Activated CD8-positive, alpha-beta memory T cell treated with anti-CD3 and anti-CD28 coated beads, Interleukin-2, amount 50 U/mL, for 24 hours (primary cell): ENCODE data around the gene CLK3.
"Not testable (repeated sequence)": the region's sequence is repeated elsewhere in the genome, so short reads cannot be mapped to it uniquely, and the experiment has no call there.

Source experiments
- DNase-seq: peaks from one replicate; pipeline ENCODE4 v3.0.0-alpha.2; 2020; ENCODE audit errors: extremely low read depth

The CLK3 gene

GRCh38 chr15:74615508-74616365 lies at the start of gene CLK3:
Gene CLK3, plus strand, starts transcription at chr15:74615836. Its CDS starts 3,361 bp downstream, at chr15:74619197.
- DNase-seq = peak; percentile 81

GRCh38 chr15:74568594-74568993 lies 47.0 kb upstream of the CLK3 start:
- no peak for DNase-seq

GRCh38 chr15:74569731-74570070 lies 45.9 kb upstream of the CLK3 start:
- DNase-seq = no peak

DNA sequence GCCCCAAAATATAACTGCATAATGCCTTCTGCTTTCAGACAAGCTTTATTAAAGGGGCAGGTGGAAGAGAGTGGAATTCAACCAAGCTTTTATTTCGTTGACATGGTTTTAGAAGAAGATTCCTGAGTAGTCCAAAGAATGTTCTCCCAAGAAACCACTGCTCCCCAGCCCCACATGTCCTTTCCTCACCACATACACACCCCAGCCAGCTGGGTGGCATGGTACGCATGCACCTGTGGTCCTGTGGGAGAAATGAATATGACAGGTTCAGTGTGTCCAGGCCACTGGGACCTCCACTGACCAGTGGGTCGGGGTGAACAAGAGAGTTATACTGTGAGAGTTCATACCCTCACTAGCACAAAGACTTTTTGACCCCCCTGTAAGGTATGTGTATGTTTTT lies 44.4 kb upstream of the CLK3 start:
- DNase-seq = no peak

GRCh38 chr15:74573987-74574386 lies 41.6 kb upstream of the CLK3 start:
- DNase-seq = no peak

DNA sequence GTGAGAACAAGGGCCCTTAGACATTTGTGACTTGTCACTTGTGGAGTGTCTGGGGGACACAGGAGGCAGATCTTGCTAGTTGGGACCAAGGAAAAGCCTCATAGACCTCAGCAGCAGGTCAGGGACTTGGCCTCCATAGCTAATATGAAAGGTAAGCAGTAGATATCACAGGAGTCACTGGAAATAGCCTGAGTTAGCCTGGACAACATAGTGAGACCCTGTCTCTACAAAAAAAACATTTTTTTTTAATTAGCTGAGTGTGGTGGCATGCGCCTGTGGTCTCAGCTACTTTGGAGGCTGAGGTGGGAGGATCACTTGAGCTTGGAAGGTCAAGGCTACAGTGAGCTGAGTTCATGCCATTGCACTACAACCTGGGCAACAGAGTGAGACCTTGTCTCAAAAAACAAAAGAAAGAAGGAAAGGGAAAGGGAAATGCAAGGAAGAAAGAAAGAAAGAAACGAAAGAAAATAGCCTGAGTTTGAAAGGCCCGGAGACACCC lies 37.1 kb upstream of the CLK3 start:
- no peak for DNase-seq

DNA sequence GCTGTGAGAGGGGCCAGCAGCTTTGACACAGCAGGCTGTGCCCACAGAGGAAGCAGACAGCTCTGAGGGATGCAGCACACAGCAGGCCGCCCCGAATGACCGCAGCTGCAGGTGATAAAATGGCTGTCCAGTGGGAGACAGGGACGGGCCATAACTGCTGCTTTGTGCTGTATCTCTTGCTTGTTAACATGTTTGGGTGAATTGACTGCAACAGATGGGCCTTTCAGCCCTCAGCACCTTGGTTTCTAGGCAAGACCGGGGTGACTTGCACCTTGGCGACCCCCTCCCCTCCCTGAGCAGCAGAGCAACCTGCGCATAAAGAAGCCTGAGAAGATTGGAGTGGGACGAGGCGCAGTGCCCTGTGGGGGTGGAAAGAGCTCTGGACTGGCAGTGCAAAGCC lies 36.6 kb upstream of the CLK3 start:
- DNase-seq = no peak

DNA sequence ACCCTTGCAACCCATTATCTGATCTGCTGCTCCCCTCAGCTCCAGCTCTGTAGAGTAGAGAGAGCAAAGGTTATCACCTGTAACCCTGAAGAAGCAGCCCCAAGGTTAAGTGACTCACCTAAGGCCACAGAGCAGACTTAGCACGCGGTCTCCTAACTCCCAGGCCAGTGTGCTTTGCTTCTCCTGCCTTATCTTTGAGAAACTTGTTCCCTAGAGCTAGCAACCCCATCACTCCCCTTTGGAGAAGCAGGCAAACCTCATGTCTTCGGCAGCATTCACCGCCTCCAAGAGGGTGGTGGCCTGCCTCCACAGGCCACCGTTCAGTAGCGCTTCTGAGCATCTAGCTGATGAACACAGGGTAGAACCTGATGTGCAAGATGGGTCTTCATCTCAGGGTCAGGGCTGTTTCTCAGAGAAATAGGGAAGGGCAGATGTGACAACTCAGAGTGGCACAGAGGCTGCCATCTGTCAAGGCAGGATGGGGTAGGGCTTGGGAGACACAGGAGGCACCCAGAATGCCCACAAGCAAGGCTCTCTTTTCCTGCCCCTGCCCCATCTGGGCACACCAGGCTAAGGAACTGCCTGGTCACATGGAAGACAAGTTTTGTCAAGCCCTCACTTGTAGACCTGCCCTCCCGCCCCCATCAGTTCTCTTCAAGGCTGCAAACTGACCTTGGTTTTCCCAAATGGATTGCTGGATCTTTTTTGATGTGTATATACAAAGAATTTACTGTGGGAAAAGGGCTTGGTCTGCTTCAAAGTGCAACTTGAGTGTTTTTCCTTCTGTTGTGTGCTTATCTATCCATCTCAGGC lies 34.9 kb upstream of the CLK3 start:
- no peak for DNase-seq

GRCh38 chr15:74584204-74584603 lies 31.4 kb upstream of the CLK3 start:
- no peak for DNase-seq

- DNase-seq = no peak
Observed at GRCh38 chr15:74584779-74585178, 30.9 kb upstream of the CLK3 start.

DNA sequence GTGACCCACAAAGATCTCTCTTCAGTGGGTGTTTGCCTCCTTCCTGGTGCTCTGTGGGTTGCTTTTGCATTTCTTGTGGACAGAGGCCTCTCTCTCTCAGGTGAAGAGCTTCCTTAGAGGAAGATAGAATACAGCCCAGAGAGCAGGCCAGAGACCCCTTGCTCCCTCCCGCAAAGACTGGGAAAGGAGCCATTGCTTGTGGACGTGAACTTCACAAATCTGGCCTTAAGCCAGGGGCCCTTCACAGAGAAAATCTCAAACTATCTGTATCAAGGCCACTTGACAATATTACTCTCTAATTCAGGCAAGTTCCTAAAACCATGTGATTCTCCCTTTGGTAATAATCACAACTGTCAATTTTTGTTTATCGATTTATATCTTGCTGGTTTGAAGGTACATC lies 30.4 kb upstream of the CLK3 start:
- no peak for DNase-seq

GRCh38 chr15:74585857-74586256 lies 29.8 kb upstream of the CLK3 start:
- no peak for DNase-seq

DNA sequence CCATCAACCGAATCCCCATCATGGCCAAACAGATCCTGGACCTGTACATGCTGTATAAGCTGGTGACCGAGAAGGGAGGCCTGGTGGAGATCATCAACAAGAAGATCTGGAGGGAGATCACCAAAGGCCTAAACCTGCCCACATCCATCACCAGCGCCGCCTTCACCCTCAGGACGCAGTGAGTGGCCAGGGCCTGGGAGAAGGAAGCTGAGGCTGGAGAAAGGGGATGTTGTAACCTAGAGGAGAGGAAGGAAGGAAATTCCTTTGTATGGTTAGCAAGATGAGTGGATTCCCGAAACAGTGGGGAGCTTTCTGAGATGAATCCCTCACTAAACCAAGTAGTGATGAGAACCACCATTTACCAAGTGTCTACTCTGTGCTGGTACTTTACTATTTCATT lies 25.8 kb upstream of the CLK3 start:
- DNase-seq = no peak

DNA sequence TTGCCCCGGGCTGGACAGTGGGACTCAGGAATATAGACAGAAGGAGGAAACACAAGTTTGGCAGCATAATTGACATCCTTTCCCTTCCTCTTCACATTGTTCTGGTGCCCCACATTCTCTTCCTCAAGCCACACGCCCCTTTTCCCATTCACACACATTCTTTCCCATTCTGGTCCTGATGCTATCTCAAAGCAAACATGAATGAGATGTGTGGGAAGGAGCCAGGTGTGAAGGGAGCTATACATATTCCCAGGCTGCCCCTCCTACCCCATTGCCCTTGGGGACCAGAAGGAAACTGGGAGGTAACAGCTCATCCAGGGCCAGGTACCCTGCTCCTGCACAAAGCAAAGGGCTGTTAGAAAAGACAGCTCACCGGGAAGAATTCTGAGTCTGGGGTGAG lies 23.4 kb upstream of the CLK3 start:
- no peak for DNase-seq

DNA sequence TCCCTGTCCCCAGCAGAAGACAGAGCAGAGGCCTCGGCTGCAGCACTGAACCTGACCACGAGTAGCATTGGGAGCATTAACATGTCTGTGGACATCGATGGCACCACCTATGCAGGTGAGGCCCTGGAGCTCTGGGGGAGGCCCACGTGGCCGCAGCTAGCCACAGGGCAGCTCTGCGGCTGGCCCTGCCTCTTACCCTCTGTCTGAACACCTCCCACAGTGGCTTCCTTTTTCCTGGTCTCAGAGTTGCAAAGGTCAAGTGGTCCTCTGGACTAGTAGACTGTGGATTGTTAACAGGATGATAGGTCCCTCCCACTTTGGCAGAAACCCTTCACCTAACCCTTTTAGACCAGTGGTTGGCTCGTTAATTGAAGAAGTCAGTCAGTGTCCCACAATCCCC lies 22.5 kb upstream of the CLK3 start:
- DNase-seq = no peak

DNA sequence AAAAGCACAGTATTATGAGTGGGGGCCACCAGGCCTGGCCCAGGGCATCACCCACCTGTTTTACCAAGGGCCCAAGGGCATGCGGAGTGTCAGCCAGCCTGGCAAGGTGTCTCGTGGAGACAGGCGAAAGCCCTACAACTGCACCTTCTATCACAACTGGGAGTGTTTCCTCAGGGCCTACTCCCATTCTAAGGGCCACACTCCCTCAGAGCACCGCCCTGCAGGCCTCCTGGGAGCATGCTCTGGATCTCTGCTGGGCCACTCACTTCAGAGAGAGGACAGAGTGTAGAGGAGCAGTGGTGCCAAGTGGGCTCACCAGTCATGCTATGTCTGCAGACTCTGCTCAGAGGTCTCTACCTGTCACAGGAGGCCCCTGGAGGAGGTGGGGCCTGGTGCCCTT lies 21.2 kb upstream of the CLK3 start:
- DNase-seq = no peak

- DNase-seq = no peak
Observed at GRCh38 chr15:74595271-74595670, 20.4 kb upstream of the CLK3 start.

GRCh38 chr15:74596736-74597135 lies 18.9 kb upstream of the CLK3 start:
- not testable (repeated sequence) for DNase-seq

- not testable (repeated sequence) for DNase-seq
Observed at GRCh38 chr15:74597146-74597705, 18.4 kb upstream of the CLK3 start.

GRCh38 chr15:74598126-74598842 lies 17.4 kb upstream of the CLK3 start:
- DNase-seq = peak; percentile 77

DNA sequence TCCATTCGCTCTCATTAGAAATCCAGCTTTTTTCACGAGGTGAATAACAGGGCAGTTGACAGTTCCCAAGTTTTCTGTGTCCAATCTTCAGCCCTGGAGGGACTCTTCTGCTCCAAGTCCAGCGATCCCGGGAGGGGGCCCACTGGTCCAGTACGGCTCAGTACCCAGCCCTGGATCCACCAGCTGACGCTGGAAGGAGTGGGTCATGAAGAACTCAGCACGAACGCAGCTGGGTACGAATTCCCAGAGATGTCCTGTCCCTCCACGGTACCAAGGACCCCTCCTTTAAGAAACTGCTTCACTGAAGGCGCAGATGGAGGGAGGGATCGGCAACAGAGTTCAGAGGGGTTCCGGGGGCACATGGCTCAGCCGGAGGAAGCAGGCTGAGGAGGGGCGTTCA lies 16.5 kb upstream of the CLK3 start:
- no peak for DNase-seq
